Colon (tissue), 2 donors: ENCODE data around the gene CAB39.

ENCODE experiments used
- FAIRE-seq: peaks from 2 replicates; lab custom pipeline; 2012; peaks lifted over from hg19 to GRCh38; lab: Jason Lieb, UNC
- donor health status: control.
- donor health status: control.

The CAB39 gene

DNA sequence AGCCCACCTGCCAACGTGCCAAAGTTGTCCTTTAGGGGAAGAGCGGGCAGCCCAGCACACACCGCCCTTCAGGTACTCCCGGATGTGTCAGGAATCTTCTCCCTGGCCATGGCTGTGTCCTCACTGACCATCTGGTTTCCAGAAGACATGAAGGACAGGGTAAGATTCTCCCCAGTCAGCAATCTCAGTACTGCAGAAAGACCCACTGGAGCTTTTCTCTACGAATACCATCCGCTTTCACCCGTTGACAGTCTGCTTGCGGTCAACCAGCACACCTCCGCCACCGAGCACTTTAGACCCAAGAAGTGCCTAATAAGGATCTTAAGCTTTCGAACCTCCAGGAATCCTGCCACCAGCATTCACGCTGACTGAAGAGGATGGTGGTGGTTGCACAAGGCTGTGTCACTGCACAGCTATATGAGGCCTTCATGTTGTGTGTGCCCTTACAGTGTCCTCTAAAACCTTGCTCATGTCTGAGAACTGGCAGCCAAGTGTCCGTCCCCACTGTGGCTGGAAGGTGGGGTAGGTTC is 109.4 kb downstream of the CAB39 start:
- no peak for FAIRE-seq

- FAIRE-seq, result no peak
These were observed 110.8 kb downstream of the CAB39 start for GRCh38 chr2:230823264-230823964.

- FAIRE-seq, result no peak
These were observed 111.8 kb downstream of the CAB39 start for GRCh38 chr2:230824406-230824978.

DNA sequence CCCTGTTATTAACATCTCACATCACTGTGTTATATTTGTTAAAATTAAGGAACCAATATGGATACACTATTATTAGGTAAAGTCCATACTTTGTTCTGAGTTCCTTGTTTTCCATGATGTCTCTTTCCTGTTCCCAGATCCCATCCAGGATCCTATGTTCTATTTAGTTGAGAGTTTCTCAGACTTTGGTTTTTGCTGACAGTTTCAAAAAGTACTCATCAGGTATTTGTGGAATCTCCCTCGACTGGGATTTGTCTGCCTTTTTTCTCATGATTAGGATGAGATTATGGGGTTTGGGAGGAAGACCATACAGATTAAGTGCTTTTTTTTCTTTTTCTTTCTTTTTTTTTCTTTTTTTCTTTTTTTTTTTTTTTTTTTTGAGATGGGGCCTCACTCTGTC is 112.7 kb downstream of the CAB39 start:
- FAIRE-seq, result no peak

GRCh38 chr2:230827774-230828271 is 115.2 kb downstream of the CAB39 start:
- FAIRE-seq, result no peak

GRCh38 chr2:230828272-230828961 is 115.8 kb downstream of the CAB39 start:
- no peak for FAIRE-seq

- no peak for FAIRE-seq
These were observed 116.7 kb downstream of the CAB39 start for GRCh38 chr2:230829293-230829692.

DNA sequence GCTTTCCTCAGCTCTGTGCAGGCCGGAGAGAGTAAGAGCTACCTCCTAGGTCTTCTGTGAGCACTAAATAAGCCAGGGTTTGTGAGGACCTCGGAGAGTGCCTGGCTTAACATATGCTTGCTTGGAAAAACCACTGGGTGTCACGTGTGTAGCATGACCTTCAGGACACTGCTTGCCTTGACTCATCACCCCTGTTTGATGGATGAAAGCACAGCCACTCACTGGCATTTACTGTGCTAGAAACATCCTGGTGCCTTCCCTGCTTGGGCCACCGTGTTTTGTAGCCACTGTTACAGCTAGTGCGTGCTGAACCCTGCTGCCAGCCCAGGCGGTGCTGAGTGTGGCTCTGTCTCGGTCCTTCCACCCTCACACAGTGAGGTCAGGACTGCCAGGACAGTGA is 117.3 kb downstream of the CAB39 start:
- no peak for FAIRE-seq

DNA sequence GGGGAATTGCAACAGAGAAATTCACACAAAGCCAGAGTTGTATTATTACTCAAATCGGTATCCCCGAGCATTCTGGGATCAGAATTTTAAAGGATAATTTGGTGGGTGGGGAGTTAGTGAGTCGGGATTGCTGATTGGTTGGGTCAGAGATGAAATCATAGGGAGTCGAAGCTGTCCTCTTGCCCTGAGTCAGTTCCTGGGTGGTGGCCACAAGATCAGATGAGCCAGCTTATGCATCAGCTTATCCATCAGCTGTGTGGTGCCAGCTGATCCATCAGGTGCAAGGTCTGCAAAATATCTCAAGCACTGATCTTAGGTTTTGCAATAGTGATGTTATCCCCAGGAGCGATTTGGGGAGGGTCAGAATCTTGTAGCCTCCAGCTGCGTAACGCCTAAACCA is 117.8 kb downstream of the CAB39 start:
- no peak for FAIRE-seq

DNA sequence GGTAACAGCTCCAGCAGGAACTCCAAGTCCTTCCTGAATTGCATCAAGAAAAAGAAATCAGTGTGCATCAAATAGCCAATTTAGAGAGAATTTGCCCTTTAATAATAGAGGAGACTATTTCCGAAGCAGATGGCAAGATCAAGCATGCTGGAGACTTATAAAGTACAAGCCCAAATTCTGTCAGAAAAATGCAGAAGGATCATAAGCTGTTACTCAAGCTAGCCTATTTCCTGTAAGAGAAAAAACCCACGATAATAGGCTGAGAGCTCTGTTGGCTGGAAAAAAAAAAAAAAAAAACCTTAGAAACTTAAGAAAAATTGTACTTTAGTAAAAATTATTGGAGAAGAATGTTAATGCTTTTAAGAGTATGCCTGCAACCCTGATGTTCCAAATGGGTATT is 127.7 kb downstream of the CAB39 start:
- FAIRE-seq, result no peak

DNA sequence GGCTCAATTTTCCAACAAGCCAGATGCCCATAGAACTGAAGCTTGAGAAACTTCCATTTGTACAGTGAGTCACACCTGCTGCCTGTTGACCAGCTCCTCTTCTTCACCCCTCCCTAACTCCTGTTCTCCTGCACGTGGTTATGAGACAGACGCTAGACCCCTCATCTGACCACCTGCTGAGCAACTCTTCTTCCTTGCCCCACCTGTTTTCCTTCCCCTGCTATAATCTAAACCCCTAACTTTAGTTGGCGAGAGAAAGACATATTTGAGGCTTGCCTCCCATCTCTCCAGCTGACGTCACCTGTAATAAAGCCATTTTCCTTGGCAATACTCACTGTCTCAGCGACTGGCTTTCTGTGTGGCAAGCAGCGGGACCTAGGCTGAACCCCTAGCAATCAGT is 129.8 kb downstream of the CAB39 start:
- FAIRE-seq, result no peak

DNA sequence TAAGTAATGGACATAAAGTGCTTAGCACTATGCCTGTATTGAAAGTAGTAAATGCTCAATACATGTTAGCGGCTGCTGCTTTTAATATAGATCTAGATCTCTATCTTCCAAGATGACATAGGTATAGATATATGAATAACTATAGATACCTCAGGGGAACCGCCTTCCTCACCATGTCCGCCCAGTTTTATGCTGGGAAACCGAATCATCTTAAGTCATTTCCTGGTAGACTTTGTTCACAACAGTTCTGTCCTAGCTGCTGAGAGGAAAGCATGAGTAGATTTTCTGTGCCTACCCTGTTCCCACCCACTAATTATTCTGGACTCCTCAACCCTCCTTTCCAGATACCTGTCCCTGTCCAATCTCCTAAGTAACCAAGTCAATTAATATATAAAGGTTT is 130.5 kb downstream of the CAB39 start:
- FAIRE-seq, result no peak

DNA sequence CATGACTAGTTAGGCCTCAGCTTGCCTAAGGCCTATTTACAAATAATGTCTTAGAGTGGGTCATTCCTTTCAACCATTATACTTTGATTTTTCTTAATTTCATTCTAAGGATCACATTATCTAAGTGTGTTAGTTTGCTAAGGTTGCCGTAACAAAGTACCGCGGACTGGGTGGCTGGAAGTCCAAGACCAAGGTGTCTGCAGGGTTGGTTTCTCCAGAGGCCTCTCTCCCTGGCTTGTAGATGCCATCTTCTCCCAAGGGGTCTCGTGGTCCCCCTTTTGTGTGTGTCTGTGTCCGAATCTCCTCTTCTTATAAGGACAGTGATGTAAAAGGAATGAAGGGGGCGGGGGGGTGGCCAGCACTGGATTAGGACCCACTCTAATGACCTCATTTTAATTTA is 133.7 kb downstream of the CAB39 start:
- no peak for FAIRE-seq

- FAIRE-seq, result no peak
These were observed 135.3 kb downstream of the CAB39 start for GRCh38 chr2:230847883-230848388.

- FAIRE-seq, result no peak
These were observed 137.2 kb downstream of the CAB39 start for GRCh38 chr2:230849633-230850357.

- FAIRE-seq, result no peak
These were observed 137.7 kb downstream of the CAB39 start for GRCh38 chr2:230850358-230850658.

DNA sequence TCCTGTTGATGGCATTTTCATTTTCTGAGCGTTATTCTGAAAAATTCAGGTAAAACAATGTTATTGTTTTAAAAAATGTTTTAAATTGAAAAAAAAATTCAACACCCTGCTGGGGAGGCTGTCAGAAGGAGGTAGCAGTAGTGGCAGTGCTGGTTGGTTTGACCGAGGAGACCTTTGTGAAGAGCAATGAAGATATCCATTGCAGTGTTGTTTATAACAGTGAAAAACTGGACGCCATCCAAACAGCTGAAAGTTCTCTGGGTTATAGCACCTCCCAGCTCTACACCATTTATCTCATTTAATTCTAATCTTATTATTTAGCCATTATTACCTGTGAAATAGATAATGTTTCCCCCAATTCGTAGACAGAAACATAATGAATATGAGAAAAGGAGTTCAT is 139.5 kb downstream of the CAB39 start:
- FAIRE-seq, result no peak

DNA sequence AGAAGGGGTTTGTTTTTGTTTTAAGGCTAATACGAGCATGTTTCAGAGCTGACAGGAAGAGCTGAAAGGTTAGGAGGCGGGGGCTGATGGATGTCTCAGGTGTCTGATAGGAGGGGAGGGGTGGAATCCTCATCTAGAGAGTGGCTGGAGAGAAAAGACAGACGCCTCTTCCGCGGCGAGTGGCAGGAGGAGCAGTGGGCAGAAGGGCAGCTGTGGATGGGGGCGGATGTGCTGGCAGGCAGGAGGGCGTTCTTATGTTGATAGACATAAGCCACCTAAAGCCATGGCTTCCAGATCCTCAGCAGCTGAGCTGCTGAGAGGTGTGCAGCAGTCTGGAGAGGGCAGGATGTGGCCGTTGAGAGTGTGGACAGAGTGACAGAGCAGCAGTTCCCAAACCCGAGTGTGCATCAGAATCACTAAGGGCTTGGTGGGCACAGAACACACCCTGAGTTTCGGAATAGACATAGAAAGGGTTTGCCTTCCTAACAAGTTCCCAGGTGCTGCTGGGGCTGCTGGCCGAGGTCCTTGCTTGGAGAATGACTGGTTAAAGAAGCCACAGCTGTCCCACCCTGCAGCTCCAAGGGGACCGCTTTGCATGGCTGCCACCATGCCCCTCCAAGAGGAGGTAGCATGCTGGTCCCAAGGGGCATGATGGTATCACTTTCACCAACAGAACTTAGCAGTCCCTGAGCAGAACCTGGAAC is 149.1 kb downstream of the CAB39 start:
- FAIRE-seq, result no peak

- no peak for FAIRE-seq
These were observed 149.7 kb downstream of the CAB39 start for GRCh38 chr2:230862292-230862691.

DNA sequence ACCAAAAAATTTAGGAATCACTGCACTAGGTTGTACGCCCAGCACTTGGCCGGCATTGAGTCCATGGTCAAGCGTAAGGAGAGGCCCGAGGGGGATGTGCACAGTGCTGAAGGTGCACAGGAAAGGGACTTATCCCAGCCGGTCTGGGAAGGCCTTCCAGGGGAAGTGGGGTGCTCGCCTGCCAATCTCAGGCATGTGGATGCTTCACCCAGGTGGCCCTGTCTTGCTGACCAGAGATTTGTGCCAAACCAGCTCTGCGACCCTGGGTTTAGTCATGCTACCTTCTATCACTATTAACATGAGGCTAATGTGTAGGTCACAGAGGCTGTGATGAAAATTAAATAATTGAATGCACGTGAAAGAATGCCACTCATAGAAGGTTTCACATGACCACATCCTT is 150.4 kb downstream of the CAB39 start:
- FAIRE-seq, result no peak

GRCh38 chr2:230863442-230864121 is 150.9 kb downstream of the CAB39 start:
- no peak for FAIRE-seq
